Mesendoderm (in vitro differentiated cells): Measurements from ENCODE around the gene CASZ1.

ENCODE experiments used
- DNase-seq: peaks from one replicate; pipeline ENCODE4 v3.0.0; 2013
- H2AK5ac ChIP-seq: 2 replicates; pipeline ENCODE4 v1.6.1; 2013; ENCODE audit warnings: low read length, inconsistent platforms
- H2BK120ac ChIP-seq: 2 replicates; pipeline ENCODE4 v1.6.1; 2013; ENCODE audit warnings: low read depth, mild to moderate bottlenecking, low read length, moderate library complexity, mixed read lengths
- H2BK15ac ChIP-seq: replicated peaks from 2 replicates; pipeline ENCODE4 v1.6.1; 2013; ENCODE audit warnings: low read depth, mild to moderate bottlenecking, moderate library complexity
- H2BK5ac ChIP-seq: 2 replicates; pipeline ENCODE4 v1.6.1; 2013; ENCODE audit warnings: low read length, inconsistent platforms
- H3K18ac ChIP-seq: 2 replicates; pipeline ENCODE4 v1.6.1; 2013; ENCODE audit warnings: mild to moderate bottlenecking, low read length, mixed read lengths
- H3K23ac ChIP-seq: one replicate; pipeline ENCODE4 v1.6.1; 2013; ENCODE audit warnings: low read length
- H3K27ac ChIP-seq: 2 replicates; pipeline ENCODE4 v1.5.1; 2013; ENCODE audit warnings: low read depth, mild to moderate bottlenecking, inconsistent platforms, low read length, moderate library complexity
- H3K27me3 ChIP-seq: 2 replicates; pipeline ENCODE4 v1.6.1; 2013; ENCODE audit warnings: low read length, control low read depth, mild to moderate bottlenecking, inconsistent platforms; ENCODE audit not compliant: insufficient read depth, poor library complexity
- H3K36me3 ChIP-seq: 2 replicates; pipeline ENCODE4 v1.6.1; 2013; ENCODE audit warnings: low read length, inconsistent platforms; ENCODE audit not compliant: control insufficient read depth, insufficient read depth
- H3K4ac ChIP-seq: one replicate; pipeline ENCODE4 v1.6.1; 2013; ENCODE audit warnings: low read depth, mild to moderate bottlenecking, low read length, moderate library complexity
- H3K4me1 ChIP-seq: 2 replicates; pipeline ENCODE4 v1.6.1; 2013; ENCODE audit warnings: low read depth, low read length, inconsistent platforms; ENCODE audit not compliant: control insufficient read depth
- H3K4me2 ChIP-seq: 2 replicates; pipeline ENCODE4 v1.6.1; 2013; ENCODE audit warnings: low read length
- H3K4me3 ChIP-seq: 2 replicates; pipeline ENCODE4 v1.5.1; 2013; ENCODE audit warnings: mild to moderate bottlenecking, low read length
- H3K56ac ChIP-seq: one replicate; pipeline ENCODE4 v1.6.1; 2013; ENCODE audit warnings: low read length
- H3K79me1 ChIP-seq: 2 replicates; pipeline ENCODE4 v1.6.1; 2013; ENCODE audit warnings: low read length, inconsistent platforms
- H3K79me2 ChIP-seq: 2 replicates; pipeline ENCODE4 v1.6.1; 2013; ENCODE audit warnings: mild to moderate bottlenecking, low read length; ENCODE audit not compliant: control insufficient read depth, insufficient read depth
- H3K9ac ChIP-seq: 2 replicates; pipeline ENCODE4 v1.6.1; 2013; ENCODE audit warnings: low read length, inconsistent platforms
- H4K5ac ChIP-seq: one replicate; pipeline ENCODE4 v1.6.1; 2013; ENCODE audit warnings: low read length
- H4K8ac ChIP-seq: one replicate; pipeline ENCODE4 v1.6.1; 2013; ENCODE audit warnings: low read depth, mild to moderate bottlenecking, control low read depth, low read length, moderate library complexity
- WGBS: extraction: QIAGEN DNeasy Blood & Tissue Kit; methylation state at CpG from one replicate; pipeline ENCODE4 v1.1.7; 2013; ENCODE audit warnings: low lambda C conversion rate, missing lambda C conversion rate; ENCODE audit not compliant: insufficient coverage; ENCODE audit errors: extremely low coverage; 5-methylcytosine and 5-hydroxymethylcytosine counted together

Gene CASZ1

DNA sequence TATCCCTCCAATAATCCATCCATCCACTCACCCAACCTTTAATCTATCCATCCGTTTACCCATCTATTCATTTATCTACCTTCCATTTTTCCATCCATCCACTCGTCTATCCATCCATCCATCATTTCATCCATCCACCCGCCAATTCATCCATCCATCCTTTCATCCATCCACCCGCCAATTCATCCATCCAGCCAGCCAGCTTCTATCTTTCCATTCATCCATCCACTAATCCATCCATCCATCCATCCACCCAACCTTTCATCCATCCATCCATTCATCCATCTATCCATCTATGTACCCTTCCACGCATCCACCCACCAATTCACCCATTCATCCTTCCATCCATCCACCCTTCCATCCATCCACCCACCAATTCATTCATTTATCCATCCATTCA, 10.5 kb upstream of the CASZ1 start:
- Histone ChIP-seq H3K79me1 (no peaks in the 10 kb centered on the region), H3K4me2 (no peak overlapping the region)
- WGBS = 97% methylated on average over 3 of the region's 5 CpGs

DNA sequence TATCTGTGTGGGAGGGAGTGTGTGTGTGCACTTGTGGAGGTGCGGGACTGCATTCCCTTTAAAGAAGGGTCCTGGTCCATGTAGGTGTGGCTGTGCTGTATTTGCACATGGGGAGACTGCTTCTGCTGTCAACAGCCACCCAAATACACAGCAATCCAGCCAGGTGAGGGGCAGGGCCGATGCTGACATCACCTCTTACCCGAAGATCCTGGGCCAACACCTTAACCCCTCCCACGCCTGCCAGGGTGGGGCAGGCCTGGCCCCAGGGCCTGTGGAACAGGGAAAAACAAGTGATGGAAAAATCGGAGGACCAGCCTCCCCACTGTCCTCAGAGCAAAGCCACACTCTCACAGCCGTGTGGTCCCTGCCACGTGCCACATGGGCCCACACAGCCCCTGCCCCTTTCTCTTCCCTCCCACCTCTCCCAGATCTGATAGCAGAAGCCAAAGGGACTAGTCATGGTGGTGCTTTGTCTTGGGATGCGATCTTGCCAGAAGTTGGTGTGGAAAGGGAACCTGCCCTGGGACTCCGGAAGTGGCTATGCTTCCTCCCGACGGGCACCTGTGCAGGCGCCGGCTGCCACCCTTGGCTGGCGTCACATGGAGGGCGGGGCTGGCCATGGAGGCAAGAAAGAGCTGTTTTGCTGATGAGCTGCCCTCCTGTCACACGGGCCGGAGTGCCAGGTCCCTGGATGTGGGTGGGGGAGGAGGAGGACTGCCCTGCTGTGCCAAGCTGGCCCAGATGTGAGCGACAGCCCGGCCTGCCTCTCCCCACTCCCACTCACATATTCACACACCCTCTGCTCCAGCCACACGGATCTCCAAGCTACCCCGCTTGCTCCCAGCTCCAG, 7.8 kb upstream of the CASZ1 start:
- no CpG with 5 or more reads among the region's 21 CpGs for WGBS
- H3K27ac ChIP-seq = no peak overlapping the region
- no peak overlapping the region for H2AK5ac ChIP-seq
- H3K56ac ChIP-seq = no peak overlapping the region
- H4K8ac ChIP-seq = no peak overlapping the region
- H3K4me1 ChIP-seq = no peaks in the 10 kb centered on the region
- no peak overlapping the region for H2BK5ac ChIP-seq
- no peak for DNase-seq
- H3K79me2 ChIP-seq = no peaks in the 10 kb centered on the region
- no peak overlapping the region for H3K4me3 ChIP-seq
- H3K79me1 ChIP-seq = no peaks in the 10 kb centered on the region
- no peak overlapping the region for H2BK15ac ChIP-seq
- H3K9ac ChIP-seq = no peak overlapping the region
- no peak overlapping the region for H3K18ac ChIP-seq
- H3K23ac ChIP-seq = no peak overlapping the region
- H3K36me3 ChIP-seq = no peaks in the 10 kb centered on the region
- no peak overlapping the region for H2BK120ac ChIP-seq
- H3K4ac ChIP-seq = no peak overlapping the region
- H3K27me3 ChIP-seq = no peaks in the 10 kb centered on the region
- H3K4me2 ChIP-seq = no peak overlapping the region
- no peak overlapping the region for H4K5ac ChIP-seq

More for the DNA sequence above, 10.5 kb upstream of the CASZ1 start:
- DNase-seq = no peak
- Histone ChIP-seq H3K23ac (no peak overlapping the region), H3K4ac (no peak overlapping the region), H4K8ac (no peak overlapping the region), H3K9ac (no peak overlapping the region), H3K56ac (no peak overlapping the region), H3K18ac (no peak overlapping the region), H3K79me2 (no peaks in the 10 kb centered on the region), H3K27me3 (no peaks in the 10 kb centered on the region), H4K5ac (no peak overlapping the region), H2AK5ac (no peak overlapping the region), H2BK15ac (no peak overlapping the region), H3K4me3 (no peak overlapping the region), H3K36me3 (no peaks in the 10 kb centered on the region), H2BK120ac (no peak overlapping the region), H3K27ac (no peak overlapping the region), H3K4me1 (no peaks in the 10 kb centered on the region), H2BK5ac (no peak overlapping the region)

DNA sequence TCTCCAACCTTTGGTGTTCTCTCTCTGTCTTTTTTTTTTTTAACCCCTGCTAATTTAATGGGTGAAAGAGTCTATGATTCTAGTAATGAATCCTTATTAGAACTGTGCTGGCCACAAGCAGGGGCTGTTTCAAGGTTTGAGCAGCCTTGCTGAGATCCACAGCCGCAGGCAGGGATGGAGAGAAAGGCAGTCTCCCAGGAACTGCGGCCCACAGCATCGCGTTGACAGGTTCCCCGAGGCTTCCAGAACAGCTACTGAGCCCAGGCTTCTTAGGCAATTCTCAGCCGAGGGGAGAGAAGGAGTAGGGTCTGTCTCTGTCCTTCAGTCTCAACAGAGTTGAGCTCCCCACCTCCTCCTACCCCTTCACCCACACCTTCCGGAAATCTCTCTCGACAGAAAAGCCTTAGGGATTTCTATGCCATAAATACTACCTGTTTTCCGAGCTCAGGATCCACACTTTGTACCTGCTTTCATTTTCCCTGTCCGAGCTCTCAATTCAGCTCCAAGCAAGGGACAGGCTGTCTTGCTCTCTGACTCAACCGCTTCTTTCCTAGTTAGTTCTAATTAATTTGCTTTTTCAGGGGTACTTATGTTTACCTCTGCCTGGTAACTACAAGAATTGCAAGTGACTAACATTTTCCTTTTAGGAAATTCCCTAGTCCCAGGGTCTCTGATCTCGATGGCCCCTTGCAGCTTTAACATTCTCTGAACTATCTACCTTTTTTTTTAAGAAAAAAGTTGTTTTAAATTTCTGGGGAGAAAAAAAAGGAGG, 6.7 kb upstream of the CASZ1 start:
- Histone ChIP-seq H3K18ac (no peak overlapping the region), H3K4me1 (no peaks in the 10 kb centered on the region), H3K27me3 (no peaks in the 10 kb centered on the region), H3K36me3 (no peaks in the 10 kb centered on the region), H2BK15ac (no peak overlapping the region), H2BK120ac (no peak overlapping the region), H3K4me3 (no peak overlapping the region), H3K4ac (no peak overlapping the region), H3K4me2 (no peak overlapping the region), H3K79me2 (no peaks in the 10 kb centered on the region), H3K27ac (no peak overlapping the region), H3K56ac (no peak overlapping the region), H3K23ac (no peak overlapping the region), H3K79me1 (no peaks in the 10 kb centered on the region), H4K5ac (no peak overlapping the region), H3K9ac (no peak overlapping the region), H2BK5ac (no peak overlapping the region), H2AK5ac (no peak overlapping the region), H4K8ac (no peak overlapping the region)
- no peak for DNase-seq
- WGBS = no CpG with 5 or more reads among the region's 12 CpGs

DNA sequence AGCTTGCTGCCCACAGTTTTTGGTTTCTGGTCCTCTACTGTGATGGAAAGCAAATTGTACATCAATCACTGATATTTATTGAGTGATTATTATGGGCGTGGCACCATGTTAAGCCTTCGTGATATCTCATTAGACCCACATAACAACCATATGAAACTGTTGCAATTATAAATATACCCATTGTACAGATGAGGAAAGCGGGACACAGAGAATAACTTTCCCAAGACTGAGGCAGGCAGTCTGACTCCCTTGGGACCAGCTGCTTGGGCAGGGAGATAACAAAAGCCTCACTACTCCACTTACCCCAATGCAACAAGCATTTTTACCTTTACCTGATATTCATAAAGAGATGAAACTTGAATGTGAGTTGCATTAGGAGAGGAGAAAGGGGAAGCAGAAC, 4.3 kb upstream of the CASZ1 start:
- no CpG with 5 or more reads among the region's 3 CpGs for WGBS
- Histone ChIP-seq H4K5ac (no peak overlapping the region), H3K4me3 (no peak overlapping the region), H3K18ac (no peak overlapping the region), H2BK120ac (no peak overlapping the region), H2AK5ac (no peak overlapping the region), H3K56ac (no peak overlapping the region), H3K79me2 (no peaks in the 10 kb centered on the region), H3K27ac (no peak overlapping the region), H3K79me1 (no peaks in the 10 kb centered on the region), H3K4me1 (no peaks in the 10 kb centered on the region), H4K8ac (no peak overlapping the region), H3K9ac (no peak overlapping the region), H2BK5ac (no peak overlapping the region), H2BK15ac (no peak overlapping the region), H3K23ac (no peak overlapping the region), H3K4me2 (no peak overlapping the region), H3K36me3 (no peaks in the 10 kb centered on the region), H3K27me3 (peaks cover under 1% of the 10 kb centered on the region), H3K4ac (no peak overlapping the region)
- no peak for DNase-seq

DNA sequence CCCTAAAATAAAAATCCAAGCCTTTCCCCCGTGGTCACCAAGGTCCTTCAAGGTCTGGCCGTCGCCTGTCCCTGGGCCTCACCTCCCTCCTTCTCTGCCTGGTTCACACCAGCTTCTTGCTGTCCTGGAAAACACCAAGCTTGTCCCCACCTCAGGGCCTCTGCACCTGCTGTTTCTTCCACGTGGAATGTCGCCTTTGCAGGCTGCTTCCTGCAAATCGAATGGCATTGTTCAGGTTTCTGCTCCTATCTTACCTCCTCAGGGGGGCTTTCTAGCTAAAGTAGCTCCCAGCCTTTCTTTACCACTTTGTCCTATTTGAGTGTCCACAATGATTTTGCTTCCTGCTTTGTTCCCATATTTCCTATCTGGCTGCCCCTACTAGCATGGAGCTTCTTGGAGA, 3.3 kb upstream of the CASZ1 start:
- peaks cover 10% of the 10 kb centered on the region for H3K27me3 ChIP-seq
- H2BK15ac ChIP-seq = no peak overlapping the region
- no peak overlapping the region for H3K9ac ChIP-seq
- no peaks in the 10 kb centered on the region for H3K79me1 ChIP-seq
- H3K4ac ChIP-seq = no peak overlapping the region
- WGBS = no CpG with 5 or more reads among the region's 6 CpGs
- no peak overlapping the region for H4K8ac ChIP-seq
- H4K5ac ChIP-seq = no peak overlapping the region
- H2AK5ac ChIP-seq = no peak overlapping the region
- no peak overlapping the region for H2BK120ac ChIP-seq
- H3K23ac ChIP-seq = no peak overlapping the region
- no peaks in the 10 kb centered on the region for H3K79me2 ChIP-seq
- no peak overlapping the region for H2BK5ac ChIP-seq
- no peaks in the 10 kb centered on the region for H3K4me1 ChIP-seq
- H3K18ac ChIP-seq = no peak overlapping the region
- no peaks in the 10 kb centered on the region for H3K36me3 ChIP-seq
- H3K4me2 ChIP-seq = no peak overlapping the region
- no peak for DNase-seq
- H3K27ac ChIP-seq = no peak overlapping the region
- H3K56ac ChIP-seq = no peak overlapping the region
- no peak overlapping the region for H3K4me3 ChIP-seq
